IMR-90 (cell line): ENCODE results near the gene GPC5. TPM values are rescaled to one million over a fixed set of nuclear protein-coding genes. Genes with fewer than 3 reads are reported as not detected.

Experiments
- ATAC-seq: fragments of 200-7000 bp; cut with Tn5 transposase; 2 replicates; pipeline ENCODE4 v1.9.1; 2020; ENCODE audit warnings: low read depth, mild to moderate bottlenecking, moderate library complexity
- BruUV-seq: library from RNA; stranded (reverse); fragments of 400-500 nt; replicated peaks from 2 replicates; lab custom pipeline; 2021; lab: Mats Ljungman, UMichigan
- CTCF ChIA-PET: fragments of 300-600 bp; formaldehyde crosslinking; extraction: SDS; loops from one replicate; lab custom pipeline; 2021; ENCODE audit warnings: antibody characterized with exemption; lab: Yijun Ruan, JAX
- POLR2A ChIA-PET: fragments of 300-600 bp; sonication (Branson Sonifier 250); formaldehyde crosslinking; loops from one replicate; lab custom pipeline; 2022; ENCODE audit warnings: antibody characterized with exemption; ENCODE audit not compliant: unreplicated experiment; lab: Charles Lee
- DNase-seq: peaks from one replicate; pipeline ENCODE4 v3.0.0; 2013
- H2AFZ ChIP-seq: replicated peaks from 2 replicates; pipeline ENCODE3; 2013; ENCODE audit warnings: low read length, mild to moderate bottlenecking; ENCODE audit not compliant: poor library complexity
- H2AK5ac ChIP-seq: 2 replicates; pipeline ENCODE4 v1.6.1; 2013; ENCODE audit warnings: low read depth, low read length, inconsistent platforms
- H2AK9ac ChIP-seq: replicated peaks from 2 replicates; pipeline ENCODE3; 2013; ENCODE audit warnings: mild to moderate bottlenecking, low read depth, low read length, moderate library complexity; ENCODE audit not compliant: poor library complexity
- H2BK120ac ChIP-seq: 2 replicates; pipeline ENCODE4 v1.6.1; 2013; ENCODE audit warnings: low read depth, low read length, inconsistent platforms
- H2BK15ac ChIP-seq: 3 replicates; pipeline ENCODE4 v1.6.1; 2013; ENCODE audit warnings: low read depth, low read length, inconsistent platforms
- H2BK20ac ChIP-seq: 2 replicates; pipeline ENCODE4 v1.6.1; 2013; ENCODE audit warnings: low read depth, mild to moderate bottlenecking, inconsistent platforms, low read length, moderate library complexity
- H2BK5ac ChIP-seq: 2 replicates; pipeline ENCODE4 v1.6.1; 2013; ENCODE audit warnings: mild to moderate bottlenecking, low read depth, low read length, inconsistent platforms; ENCODE audit not compliant: poor library complexity, severe bottlenecking
- H3K14ac ChIP-seq: replicated peaks from 2 replicates; pipeline ENCODE4 v1.6.1; 2013; ENCODE audit warnings: low read depth, low read length, inconsistent platforms
- H3K18ac ChIP-seq: 2 replicates; pipeline ENCODE4 v1.6.1; 2013; ENCODE audit warnings: low read depth, low read length, control low read depth
- H3K23ac ChIP-seq: 2 replicates; pipeline ENCODE4 v1.6.1; 2013; ENCODE audit warnings: low read depth, low read length, inconsistent platforms
- H3K27ac ChIP-seq: 2 replicates; pipeline ENCODE4 v1.5.1; 2013; ENCODE audit warnings: mild to moderate bottlenecking, control low read depth, low read length; ENCODE audit not compliant: insufficient read depth
- H3K27me3 ChIP-seq: 2 replicates; pipeline ENCODE4 v1.6.1; 2013; ENCODE audit warnings: low read length; ENCODE audit not compliant: control insufficient read depth, insufficient read depth
- H3K36me3 ChIP-seq: 2 replicates; pipeline ENCODE4 v1.6.1; 2013; ENCODE audit warnings: low read length, mixed read lengths; ENCODE audit not compliant: control insufficient read depth, insufficient read depth
- H3K4ac ChIP-seq: 2 replicates; pipeline ENCODE4 v1.6.1; 2013; ENCODE audit warnings: low read depth, low read length, inconsistent platforms
- H3K4me1 ChIP-seq: 2 replicates; pipeline ENCODE4 v1.6.1; 2013; ENCODE audit warnings: low read length, mixed read lengths; ENCODE audit not compliant: control insufficient read depth, insufficient read depth
- H3K4me2 ChIP-seq: 2 replicates; pipeline ENCODE4 v1.6.1; 2013; ENCODE audit warnings: low read depth, mild to moderate bottlenecking, control low read depth, low read length, moderate library complexity
- H3K4me3 ChIP-seq: 2 replicates; pipeline ENCODE4 v1.5.1; 2013; ENCODE audit warnings: low read depth, mild to moderate bottlenecking, control low read depth, low read length, moderate library complexity; ENCODE audit not compliant: insufficient read depth
- H3K56ac ChIP-seq: 2 replicates; pipeline ENCODE4 v1.6.1; 2013; ENCODE audit warnings: low read length, inconsistent platforms; ENCODE audit not compliant: insufficient read depth; ENCODE audit errors: extremely low read depth
- H3K79me1 ChIP-seq, 2 experiments: 2 replicates each; pipeline ENCODE4 v1.6.1; 2013; ENCODE audit warnings: low read length in 2 of 2, inconsistent platforms in 1 of 2, low read depth in 1 of 2
- H3K9ac ChIP-seq: 2 replicates; pipeline ENCODE4 v1.6.1; 2013; ENCODE audit warnings: low read depth, low read length, control low read depth
- H3K9me1 ChIP-seq: 2 replicates; pipeline ENCODE4 v1.6.1; 2013; ENCODE audit warnings: low read length, inconsistent platforms; ENCODE audit not compliant: insufficient read depth
- H3K9me3 ChIP-seq: 2 replicates; pipeline ENCODE4 v1.6.1; 2013; ENCODE audit warnings: low read length; ENCODE audit not compliant: control insufficient read depth, insufficient read depth
- H4K20me1 ChIP-seq: 2 replicates; pipeline ENCODE4 v1.6.1; 2013; ENCODE audit warnings: low read length, inconsistent platforms; ENCODE audit not compliant: insufficient read depth
- H4K5ac ChIP-seq: 2 replicates; pipeline ENCODE4 v1.6.1; 2013; ENCODE audit warnings: mild to moderate bottlenecking, low read depth, low read length, control low read depth
- H4K8ac ChIP-seq, 2 experiments: 2 replicates each; pipeline ENCODE4 v1.6.1; 2013; ENCODE audit warnings: low read depth in 2 of 2, low read length in 2 of 2, control low read depth in 1 of 2, inconsistent platforms in 1 of 2
- H4K91ac ChIP-seq: 2 replicates; pipeline ENCODE4 v1.6.1; 2013; ENCODE audit warnings: low read depth, low read length, inconsistent platforms; ENCODE audit not compliant: insufficient read depth
- BHLHE40 ChIP-seq: fragments of 150-350 bp; IDR thresholded peaks from 2 replicates; pipeline ENCODE4 v1.6.1; 2016; ENCODE audit warnings: mild to moderate bottlenecking, low read depth, low read length
- CEBPB ChIP-seq: IDR thresholded peaks from 2 replicates; pipeline ENCODE4 v1.6.1; 2012; ENCODE audit warnings: low read depth, low read length, improper control_type of control experiment
- CHD1 ChIP-seq: IDR thresholded peaks from 2 replicates; pipeline ENCODE4 v1.6.1; 2012; ENCODE audit warnings: low read depth, low read length, improper control_type of control experiment
- ELK1 ChIP-seq: fragments of 150-350 bp; IDR thresholded peaks from 2 replicates; pipeline ENCODE4 v1.6.1; 2016; ENCODE audit warnings: low read depth, mild to moderate bottlenecking, low read length, moderate library complexity, borderline replicate concordance
- FOS ChIP-seq: fragments of 150-350 bp; IDR thresholded peaks from 2 replicates; pipeline ENCODE4 v1.6.1; 2016; ENCODE audit warnings: low read depth, low read length
- MAFK ChIP-seq: IDR thresholded peaks from 2 replicates; pipeline ENCODE4 v1.6.1; 2012; ENCODE audit warnings: low read depth, low read length, improper control_type of control experiment
- MAZ ChIP-seq: IDR thresholded peaks from 2 replicates; pipeline ENCODE4 v1.6.1; 2012; ENCODE audit warnings: low read depth, mild to moderate bottlenecking, low read length, improper control_type of control experiment, moderate library complexity, borderline replicate concordance
- MXI1 ChIP-seq: IDR thresholded peaks from 2 replicates; pipeline ENCODE4 v1.6.1; 2012; ENCODE audit warnings: low read depth, mild to moderate bottlenecking, low read length, moderate library complexity, borderline replicate concordance
- POLR2A ChIP-seq: IDR thresholded peaks from 2 replicates; pipeline ENCODE4 v1.6.1; 2012; ENCODE audit warnings: mild to moderate bottlenecking, low read depth, low read length
- RAD21 ChIP-seq: IDR thresholded peaks from 2 replicates; pipeline ENCODE4 v1.6.1; 2012; ENCODE audit warnings: low read length, improper control_type of control experiment
- RCOR1 ChIP-seq: IDR thresholded peaks from 2 replicates; pipeline ENCODE4 v1.6.1; 2012; ENCODE audit warnings: mild to moderate bottlenecking, low read length, improper control_type of control experiment; ENCODE audit not compliant: insufficient replicate concordance
- RFX5 ChIP-seq: IDR thresholded peaks from 2 replicates; pipeline ENCODE4 v1.8.0; 2012; ENCODE audit warnings: low read depth, mild to moderate bottlenecking, low read length, moderate library complexity
- SMC3 ChIP-seq: fragments of 150-350 bp; IDR thresholded peaks from 2 replicates; pipeline ENCODE4 v1.6.1; 2016; ENCODE audit warnings: low read depth, mild to moderate bottlenecking, antibody characterized with exemption, low read length, moderate library complexity
- WGBS, 2 experiments: methylation state at CpG; one replicate each; pipeline versions ENCODE4 v1.1.5 to v1.1.7; 2013; ENCODE audit warnings: missing lambda C conversion rate in 2 of 2; ENCODE audit not compliant: insufficient read length in 1 of 2; ENCODE audit errors: extremely low coverage in 2 of 2; 5-methylcytosine and 5-hydroxymethylcytosine counted together
- dilution Hi-C: fragments of 300-500 bp; cut with HindIII; formaldehyde crosslinking; loops from one replicate; pipeline ENCODE4 v1.14.3; 2018; ENCODE audit warnings: low sequenced_read_pairs; ENCODE audit not compliant: unreplicated experiment
- in situ Hi-C: fragments of 300-500 bp; cut with MboI; formaldehyde crosslinking; loops from 3 replicates; pipeline ENCODE4 v1.14.3; 2019; ENCODE audit warnings: low sequenced_read_pairs, inconsistent platforms, mixed read lengths
- intact Hi-C: fragments of 100-400 bp; cut with micrococcal nuclease; formaldehyde crosslinking; loops from 2 replicates; pipeline ENCODE4 v1.10.0; 2022
- polyA plus RNA-seq, 3 experiments: library from polyadenylated mRNA; depleted of rRNA; stranded (reverse); fragments of >200 nt; gene quantifications; 2 replicates each; pipeline ENCODE4 v1.2.3, GENCODE V29; 2012; ENCODE audit warnings: low replicate concordance in 1 of 3
- total RNA-seq: library from RNA; depleted of rRNA; stranded (reverse); fragments of >200 nt; gene quantifications from 2 replicates; pipeline ENCODE4 v1.2.3, GENCODE V29; 2012
- TF ChIP-seq, protein P1 (sequence below): fragments of 150-350 bp; IDR thresholded peaks from 2 replicates; pipeline ENCODE4 v1.6.1; 2017; ENCODE audit warnings: mild to moderate bottlenecking, antibody characterized with exemption, low read length, low read depth

The GPC5 gene
- total and polyA plus RNA-seq, 2 of the 4 experiments (the other 2 are of a cell fraction), result 0.94 to 1.8 TPM

- dilution Hi-C loops, result no loop called here
- Histone ChIP-seq H2BK5ac (no peak overlapping the region), H3K27me3 (no peaks in the 10 kb centered on the region), H4K8ac (no peak overlapping the region), H3K79me1 (no peaks in the 10 kb centered on the region; a peak in 1 of 4 replicates), H3K18ac (no peak overlapping the region), H3K4ac (no peak overlapping the region), H3K4me3 (no peak overlapping the region), H2BK120ac (no peak overlapping the region), H3K56ac (no peak overlapping the region), H3K9me3 (no peaks in the 10 kb centered on the region), H4K5ac (no peak overlapping the region), H4K20me1 (no peaks in the 10 kb centered on the region), H3K9me1 (0 out of 2 replicates have a peak, but pooled peaks cover 4% of the 10 kb centered on the region), H3K27ac (no peak overlapping the region), H4K91ac (no peak overlapping the region), H3K9ac (no peak overlapping the region), H2AFZ (no peak overlapping the region), H2AK9ac (no peak overlapping the region), H2BK15ac (no peak overlapping the region), H3K4me2 (no peak overlapping the region), H3K36me3 (peaks cover 4% of the 10 kb centered on the region), H3K4me1 (no peaks in the 10 kb centered on the region), H3K14ac (no peak overlapping the region), H2BK20ac (no peak overlapping the region), H3K23ac (no peak overlapping the region), H2AK5ac (no peak overlapping the region)
- no peak for TF ChIP-seq CEBPB
- TF ChIP-seq RAD21, result no peak
- no peak for TF ChIP-seq MXI1
- TF ChIP-seq, protein P1, sequence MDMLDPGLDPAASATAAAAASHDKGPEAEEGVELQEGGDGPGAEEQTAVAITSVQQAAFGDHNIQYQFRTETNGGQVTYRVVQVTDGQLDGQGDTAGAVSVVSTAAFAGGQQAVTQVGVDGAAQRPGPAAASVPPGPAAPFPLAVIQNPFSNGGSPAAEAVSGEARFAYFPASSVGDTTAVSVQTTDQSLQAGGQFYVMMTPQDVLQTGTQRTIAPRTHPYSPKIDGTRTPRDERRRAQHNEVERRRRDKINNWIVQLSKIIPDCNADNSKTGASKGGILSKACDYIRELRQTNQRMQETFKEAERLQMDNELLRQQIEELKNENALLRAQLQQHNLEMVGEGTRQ, result no peak
- TF ChIP-seq MAFK, result no peak
- no peak for TF ChIP-seq RFX5
- TF ChIP-seq RCOR1, result no peak
- TF ChIP-seq FOS, result no peak
- TF ChIP-seq BHLHE40, result no peak
- TF ChIP-seq MAZ, result no peak
- no peak for TF ChIP-seq SMC3
- no peak for TF ChIP-seq ELK1
- no peak for TF ChIP-seq CHD1
- no peak for TF ChIP-seq POLR2A
- intact Hi-C loops, result no loop called here
- WGBS, 2 experiments, result no CpG with 5 or more reads among the region's 4 CpGs
- no peak for DNase-seq
- no TSS peak for BruUV-seq
- ATAC-seq, result no peak
- ChIA-PET POLR2A (no interaction called here), CTCF (interaction anchor here (0.6 to 1.3 kb wide), 2 partner anchors 9 to 1528 kb away, joined by 3 to 4 read pairs; no protein-coding TSS in a partner anchor)
- in situ Hi-C loops, result no loop called here
These were observed 39.3 kb upstream of the GPC5 start for GRCh38 chr13:91359111-91359510.
